OCI-LY7 (cell line): ENCODE results near the gene SDHAF2. TPM values are rescaled to one million over a fixed set of nuclear protein-coding genes. Genes with fewer than 3 reads are reported as not detected.

ENCODE experiments used
- BruUV-seq: library from RNA; stranded (reverse); fragments of 400-500 nt; replicated peaks from 2 replicates; lab custom pipeline; 2021; lab: Mats Ljungman, UMichigan
- CTCF ChIA-PET: fragments of 300-600 bp; sonication (Branson Sonifier 250); formaldehyde crosslinking; loops from one replicate; lab custom pipeline; 2022; ENCODE audit warnings: antibody characterized with exemption; ENCODE audit not compliant: unreplicated experiment; lab: Charles Lee
- POLR2A ChIA-PET: fragments of 300-600 bp; sonication (Branson Sonifier 250); formaldehyde crosslinking; loops from one replicate; lab custom pipeline; 2022; ENCODE audit warnings: antibody characterized with exemption; lab: Charles Lee
- DNase-seq: peaks from one replicate; pipeline ENCODE4 v3.0.0-alpha.2; 2015; ENCODE audit warnings: low spot score
- H2AFZ ChIP-seq: fragments of 200-600 bp; sonication (generic), shearing (Covaris generic); 2 replicates; pipeline ENCODE4 v1.6.1; 2014; ENCODE audit warnings: mild to moderate bottlenecking, antibody characterized with exemption, low read length, moderate library complexity
- H3K27ac ChIP-seq: fragments of 200-600 bp; sonication (generic); 2 replicates; pipeline ENCODE4 v1.5.1; 2014; ENCODE audit warnings: mixed run types, low read depth, mild to moderate bottlenecking, moderate library complexity, low read length, inconsistent platforms; ENCODE audit not compliant: poor library complexity, severe bottlenecking
- H3K36me3 ChIP-seq: fragments of 200-600 bp; sonication (generic); 2 replicates; pipeline ENCODE4 v1.6.1; 2014; ENCODE audit warnings: mild to moderate bottlenecking, antibody characterized with exemption, low read length, moderate library complexity, mixed read lengths; ENCODE audit not compliant: insufficient read depth
- H3K4me1 ChIP-seq: fragments of 200-600 bp; sonication (generic); 2 replicates; pipeline ENCODE4 v1.5.1; 2014; ENCODE audit warnings: mild to moderate bottlenecking, low read length; ENCODE audit not compliant: insufficient read depth, poor library complexity, severe bottlenecking
- H3K4me2 ChIP-seq: fragments of 200-600 bp; sonication (generic); 2 replicates; pipeline ENCODE4 v1.6.1; 2014; ENCODE audit warnings: mild to moderate bottlenecking, low read length
- H3K4me3 ChIP-seq: fragments of 200-600 bp; sonication (generic); 2 replicates; pipeline ENCODE4 v1.5.1; 2014; ENCODE audit warnings: mild to moderate bottlenecking, low read depth, low read length; ENCODE audit not compliant: poor library complexity, severe bottlenecking
- H3K79me2 ChIP-seq: fragments of 200-600 bp; sonication (generic); 2 replicates; pipeline ENCODE4 v1.6.1; 2016; ENCODE audit warnings: low read depth, mild to moderate bottlenecking, low read length, moderate library complexity, mixed read lengths; ENCODE audit not compliant: insufficient read depth
- H3K9me2 ChIP-seq: fragments of 200-600 bp; sonication (generic); 2 replicates; pipeline ENCODE4 v1.6.1; 2016; ENCODE audit warnings: mild to moderate bottlenecking, low read length, mixed read lengths; ENCODE audit not compliant: insufficient read depth
- H3K9me3 ChIP-seq: fragments of 200-600 bp; sonication (generic); 2 replicates; pipeline ENCODE4 v1.6.1; 2014; ENCODE audit warnings: mild to moderate bottlenecking, mixed run types, low read length, mixed read lengths
- H4K20me1 ChIP-seq: fragments of 200-600 bp; sonication (generic); 2 replicates; pipeline ENCODE4 v1.6.1; 2014; ENCODE audit warnings: mild to moderate bottlenecking, antibody characterized with exemption, low read length, moderate library complexity, mixed read lengths; ENCODE audit not compliant: insufficient read depth
- EZH2phosphoT487 ChIP-seq: fragments of 200-600 bp; sonication (generic); IDR thresholded peaks from 2 replicates; pipeline ENCODE4 v1.6.1; 2018; ENCODE audit warnings: low read depth, borderline replicate concordance, mild to moderate bottlenecking, mixed run types, antibody characterized with exemption, low read length, moderate library complexity, mixed read lengths
- intact Hi-C: fragments of 100-400 bp; cut with micrococcal nuclease; formaldehyde crosslinking; loops from one replicate; pipeline ENCODE4 v1.10.0; 2022; ENCODE audit not compliant: unreplicated experiment
- total RNA-seq, 2 experiments: library from RNA; depleted of rRNA in 1 of 2; stranded (reverse); fragments of >200 nt in 1 of 2; shearing (Covaris generic) in 1 of 2; gene quantifications; 2 replicates each; pipeline ENCODE4 v1.2.3, GENCODE V29; 2014 to 2022
- TF ChIP-seq, protein P1 (sequence below): fragments of 200-600 bp; sonication (generic); conservative IDR thresholded peaks from 2 replicates; pipeline ENCODE4 v1.5.1; 2014; ENCODE audit warnings: mild to moderate bottlenecking, antibody characterized with exemption, low read length, moderate library complexity, mixed read lengths

SDHAF2 gene
- total RNA-seq, 2 experiments from 2014 or later, result 28.0 to 40.6 TPM

DNA sequence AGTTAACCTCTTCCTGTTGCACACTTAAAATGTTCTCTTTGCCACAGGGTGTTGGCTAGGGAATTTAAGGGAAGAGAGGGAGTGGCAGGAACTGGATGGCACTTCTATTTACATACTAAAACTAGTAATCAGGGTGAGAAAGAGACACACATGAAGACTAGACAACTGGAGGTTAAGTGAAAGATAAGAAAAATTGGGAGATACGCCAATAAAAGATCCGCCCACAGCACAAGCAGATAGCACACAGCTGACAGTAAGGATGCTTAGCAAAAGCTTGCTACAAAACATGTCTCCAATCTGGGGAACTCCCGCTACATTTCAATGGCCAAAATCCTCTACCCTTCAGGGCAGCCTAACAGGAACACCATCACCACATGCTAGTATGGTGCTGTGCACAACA is 13.0 kb upstream of the SDHAF2 start:
- intact Hi-C loops, result no loop called here
- no TSS peak for BruUV-seq
- TF ChIP-seq, protein P1, sequence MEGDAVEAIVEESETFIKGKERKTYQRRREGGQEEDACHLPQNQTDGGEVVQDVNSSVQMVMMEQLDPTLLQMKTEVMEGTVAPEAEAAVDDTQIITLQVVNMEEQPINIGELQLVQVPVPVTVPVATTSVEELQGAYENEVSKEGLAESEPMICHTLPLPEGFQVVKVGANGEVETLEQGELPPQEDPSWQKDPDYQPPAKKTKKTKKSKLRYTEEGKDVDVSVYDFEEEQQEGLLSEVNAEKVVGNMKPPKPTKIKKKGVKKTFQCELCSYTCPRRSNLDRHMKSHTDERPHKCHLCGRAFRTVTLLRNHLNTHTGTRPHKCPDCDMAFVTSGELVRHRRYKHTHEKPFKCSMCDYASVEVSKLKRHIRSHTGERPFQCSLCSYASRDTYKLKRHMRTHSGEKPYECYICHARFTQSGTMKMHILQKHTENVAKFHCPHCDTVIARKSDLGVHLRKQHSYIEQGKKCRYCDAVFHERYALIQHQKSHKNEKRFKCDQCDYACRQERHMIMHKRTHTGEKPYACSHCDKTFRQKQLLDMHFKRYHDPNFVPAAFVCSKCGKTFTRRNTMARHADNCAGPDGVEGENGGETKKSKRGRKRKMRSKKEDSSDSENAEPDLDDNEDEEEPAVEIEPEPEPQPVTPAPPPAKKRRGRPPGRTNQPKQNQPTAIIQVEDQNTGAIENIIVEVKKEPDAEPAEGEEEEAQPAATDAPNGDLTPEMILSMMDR, result no peak
- no peak for TF ChIP-seq EZH2phosphoT487
- Histone ChIP-seq H3K4me2 (no peak overlapping the region), H3K9me2 (no peaks in the 10 kb centered on the region), H3K4me3 (no peak overlapping the region), H2AFZ (no peak overlapping the region), H4K20me1 (peaks cover 4% of the 10 kb centered on the region; the same call in 1 of the 2 replicates), H3K27ac (no peak overlapping the region), H3K4me1 (no peaks in the 10 kb centered on the region), H3K79me2 (peaks cover 27% of the 10 kb centered on the region; the same call in 1 of the 2 replicates), H3K36me3 (peaks cover 100% of the 10 kb centered on the region), H3K9me3 (no peaks in the 10 kb centered on the region)
- ChIA-PET CTCF (interaction anchor here (1.7 kb wide), 1 partner anchor 81 kb away, joined by 3 read pairs; no protein-coding TSS in a partner anchor), POLR2A (interaction anchor here (0.8 kb wide), 1 partner anchor 9 kb away, joined by 3 read pairs; no protein-coding TSS in a partner anchor)
- DNase-seq, result no peak

DNA sequence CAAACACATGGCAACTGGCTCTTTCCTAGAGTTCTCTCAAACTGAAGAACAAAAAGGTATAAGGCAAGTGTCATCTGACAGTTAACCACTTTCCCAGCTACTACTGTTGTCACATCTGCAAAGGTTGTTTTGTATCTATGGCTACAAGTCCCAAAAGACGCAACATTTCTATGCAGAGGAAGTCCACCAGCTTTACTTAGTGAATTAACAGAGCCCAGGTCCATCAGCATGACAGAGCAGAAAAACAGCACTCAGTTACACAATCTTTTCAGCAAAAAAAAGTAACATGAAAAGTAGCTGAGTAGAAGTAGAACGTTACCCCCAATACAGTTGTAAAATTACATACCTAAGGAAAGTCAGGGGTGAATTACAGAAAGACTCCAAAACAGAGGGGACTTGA is 12.3 kb upstream of the SDHAF2 start:
- H3K9me2 ChIP-seq, result no peaks in the 10 kb centered on the region
- no peak overlapping the region for H3K27ac ChIP-seq
- ChIA-PET POLR2A (interaction anchor here (0.8 kb wide), 1 partner anchor 8 kb away, joined by 3 read pairs; no protein-coding TSS in a partner anchor), CTCF (interaction anchor here (1.1 to 1.7 kb wide), 2 partner anchors 28 to 81 kb away, joined by 3 read pairs; no protein-coding TSS in a partner anchor)
- H3K4me2 ChIP-seq, result no peak overlapping the region
- peaks cover 4% of the 10 kb centered on the region; the same call in 1 of the 2 replicates for H4K20me1 ChIP-seq
- H3K9me3 ChIP-seq, result no peaks in the 10 kb centered on the region
- no peak for DNase-seq
- H3K4me1 ChIP-seq, result no peaks in the 10 kb centered on the region
- no TSS peak for BruUV-seq
- peaks cover 100% of the 10 kb centered on the region for H3K36me3 ChIP-seq
- intact Hi-C loops, result no loop called here
- peaks cover 35% of the 10 kb centered on the region; the same call in 1 of the 2 replicates for H3K79me2 ChIP-seq
- no peak overlapping the region for H3K4me3 ChIP-seq
- TF ChIP-seq, protein P1, result no peak
- no peak for TF ChIP-seq EZH2phosphoT487
- no peak overlapping the region for H2AFZ ChIP-seq

GRCh38 chr11:61418136-61418535 is 11.8 kb upstream of the SDHAF2 start:
- Histone ChIP-seq H4K20me1 (peaks cover 4% of the 10 kb centered on the region; the same call in 1 of the 2 replicates), H3K27ac (no peak overlapping the region), H3K4me1 (no peaks in the 10 kb centered on the region), H3K79me2 (peaks cover 37% of the 10 kb centered on the region; the same call in 1 of the 2 replicates), H3K9me2 (no peaks in the 10 kb centered on the region), H3K36me3 (peaks cover 100% of the 10 kb centered on the region), H3K9me3 (no peaks in the 10 kb centered on the region), H3K4me2 (no peak overlapping the region), H2AFZ (no peak overlapping the region), H3K4me3 (no peak overlapping the region)
- intact Hi-C loops, result no loop called here
- ChIA-PET CTCF (interaction anchor here (1.1 to 1.7 kb wide), 2 partner anchors 28 to 82 kb away, joined by 3 read pairs; no protein-coding TSS in a partner anchor), POLR2A (no interaction called here)
- no peak for TF ChIP-seq EZH2phosphoT487
- TF ChIP-seq, protein P1, result no peak
- BruUV-seq, result no TSS peak
- DNase-seq, result no peak
